K562 (cell line): ENCODE data around the gene GLB1L3. TPM values are rescaled to one million over a fixed set of nuclear protein-coding genes. Genes with fewer than 3 reads are reported as not detected.
A peak's percentile ranks its signal among the peaks of the same experiment; 100 is the strongest.

Experiments used
- ATAC-seq: fragments of 200-7000 bp; cut with Tn5 transposase; 3 replicates; pipeline ENCODE4 v1.9.1; 2020; ENCODE audit warnings: moderate library complexity
- BruUV-seq: library from RNA; stranded (reverse); fragments of 400-500 nt; replicated peaks from 2 replicates; lab custom pipeline; 2021; lab: Mats Ljungman, UMichigan
- CTCF ChIA-PET: fragments of 300-600 bp; formaldehyde crosslinking; extraction: SDS; loops from one replicate; lab custom pipeline; 2021; ENCODE audit warnings: low intra/inter-chr PET ratio; lab: Yijun Ruan, JAX
- POLR2A ChIA-PET: fragments of 300-600, 350-650 bp; sonication (Branson Sonifier 250); formaldehyde crosslinking; extraction: SDS; loops from one replicate; lab custom pipeline; 2021; ENCODE audit warnings: antibody characterized with exemption, inconsistent platforms; lab: Yijun Ruan, JAX
- DNase-seq, 4 experiments: peaks; one replicate each; pipeline versions ENCODE4 v3.0.0 to v3.0.0-alpha.2; 2011 to 2018; ENCODE audit warnings: low spot score in 3 of 4, mixed read lengths in 3 of 4; ENCODE audit errors: extremely low read depth in 1 of 4
- FAIRE-seq: peaks from 2 replicates; lab custom pipeline; 2011; peaks lifted over from hg19 to GRCh38; lab: Jason Lieb, UNC
- H2AFZ ChIP-seq: 2 replicates; pipeline ENCODE4 v1.6.0; 2011; ENCODE audit warnings: low read depth, low read length, control low read depth, inconsistent platforms
- H3K27ac ChIP-seq: fragments of 200-600 bp; 3 replicates; pipeline ENCODE4 v1.8.0; 2011; ENCODE audit warnings: low read depth, mild to moderate bottlenecking, control low read depth, inconsistent platforms, low read length, moderate library complexity, mixed read lengths; ENCODE audit errors: extremely low read depth
- H3K27me3 ChIP-seq, 2 experiments: fragments of 300-600 bp in 1 of 2; 2 replicates in 1 of 2; 3 replicates in 1 of 2; pipeline versions ENCODE4 v1.6.0 to v1.8.0; 2011; ENCODE audit warnings: inconsistent platforms in 2 of 2, low read length in 2 of 2, mild to moderate bottlenecking in 1 of 2, mixed read lengths in 1 of 2, moderate library complexity in 1 of 2; ENCODE audit not compliant: control insufficient read depth in 2 of 2, insufficient read depth in 2 of 2
- H3K36me3 ChIP-seq: fragments of 300-600 bp; 3 replicates; pipeline ENCODE4 v1.8.0; 2011; ENCODE audit warnings: mild to moderate bottlenecking, low read length, inconsistent platforms; ENCODE audit not compliant: control insufficient read depth, insufficient read depth
- H3K4me1 ChIP-seq, 2 experiments: fragments of 200-600 bp in 1 of 2; replicated peaks in 1 of 2; 2 replicates in 1 of 2; 3 replicates in 1 of 2; pipeline versions ENCODE4 v1.5.1 to v1.8.0; 2011; ENCODE audit warnings: inconsistent platforms in 2 of 2, low read length in 2 of 2, mild to moderate bottlenecking in 1 of 2, mixed read lengths in 1 of 2, moderate library complexity in 1 of 2; ENCODE audit not compliant: control insufficient read depth in 2 of 2, insufficient read depth in 2 of 2
- H3K4me2 ChIP-seq: 2 replicates; pipeline ENCODE4 v1.6.1; 2011; ENCODE audit warnings: low read length, control low read depth, inconsistent platforms, mixed read lengths; ENCODE audit not compliant: insufficient read depth
- H3K4me3 ChIP-seq: fragments of 200-600 bp; sonication (generic), shearing (Covaris generic); 2 replicates; pipeline ENCODE4 v1.5.1; 2016; ENCODE audit warnings: control low read depth, inconsistent platforms
- H3K79me2 ChIP-seq: fragments of 200-600 bp; 3 replicates; pipeline ENCODE4 v1.8.0; 2011; ENCODE audit warnings: low read length, inconsistent platforms; ENCODE audit not compliant: control insufficient read depth, insufficient read depth
- H3K9ac ChIP-seq, 2 experiments: 2 replicates each; pipeline versions ENCODE4 v1.6.0 to v1.6.1; 2011; ENCODE audit warnings: low read depth in 2 of 2, low read length in 2 of 2, control low read depth in 1 of 2, inconsistent platforms in 1 of 2, mild to moderate bottlenecking in 1 of 2, mixed read lengths in 1 of 2; ENCODE audit not compliant: insufficient read depth in 1 of 2
- H3K9me1 ChIP-seq: one replicate; pipeline ENCODE4 v1.6.0; 2011; ENCODE audit warnings: inconsistent platforms, mild to moderate bottlenecking, low read length, moderate library complexity; ENCODE audit not compliant: control insufficient read depth, insufficient read depth
- H3K9me3 ChIP-seq: replicated peaks from 2 replicates; pipeline ENCODE4 v1.5.1; 2011; ENCODE audit warnings: low read depth, low read length, inconsistent platforms; ENCODE audit not compliant: control insufficient read depth, insufficient read depth
- H4K20me1 ChIP-seq: replicated peaks from 2 replicates; pipeline ENCODE4 v1.6.1; 2011; ENCODE audit warnings: low read length, inconsistent platforms, mixed read lengths; ENCODE audit not compliant: control insufficient read depth, insufficient read depth
- E2F6 ChIP-seq, 2 experiments: IDR thresholded peaks; 2 replicates each; pipeline ENCODE4 v1.6.1; 2011; ENCODE audit warnings: borderline replicate concordance in 1 of 2, control low read depth in 1 of 2, low read depth in 1 of 2, low read length in 1 of 2, mild to moderate bottlenecking in 1 of 2, mixed read lengths in 1 of 2, moderate library complexity in 1 of 2; ENCODE audit not compliant: insufficient read depth in 1 of 2, insufficient read length in 1 of 2, poor library complexity in 1 of 2, severe bottlenecking in 1 of 2; ENCODE audit errors: extremely low read depth in 1 of 2
- GTF2B ChIP-seq: IDR thresholded peaks from 2 replicates; pipeline ENCODE4 v1.6.1; 2011; ENCODE audit not compliant: insufficient read length; ENCODE audit errors: extremely low read depth
- IRF1 ChIP-seq: sonication (generic); formaldehyde crosslinking; IDR thresholded peaks from 2 replicates; pipeline ENCODE4 v1.8.0; 2022; ENCODE audit warnings: missing genetic modification reagents, mild to moderate bottlenecking, borderline replicate concordance
- WGBS: fragments of 100-300 bp; shearing (Covaris generic); methylation state at CpG from one replicate; pipeline ENCODE4 v1.1.6; 2016; ENCODE audit warnings: low coverage, mixed read lengths; ENCODE audit not compliant: insufficient coverage; ENCODE audit errors: missing lambda C conversion rate; 5-methylcytosine and 5-hydroxymethylcytosine counted together
- in situ Hi-C: fragments of 300-500 bp; cut with MboI; formaldehyde crosslinking; loops from 4 replicates; pipeline ENCODE4 v1.15.0; 2018; ENCODE audit warnings: inconsistent platforms, mixed read lengths
- intact Hi-C: fragments of 100-400 bp; cut with micrococcal nuclease; formaldehyde crosslinking; loops from 2 replicates; pipeline ENCODE4 v1.14.2; 2022
- polyA plus RNA-seq, 8 experiments: library from polyadenylated mRNA; depleted of rRNA in 4 of 8; stranded (reverse) in 5 of 8; unstranded in 3 of 8; fragments of >200 nt; fragmentation: Nextera tagmentation in 2 of 8; fragmentation: Illumina TruSeq in 1 of 8; extraction: Ambion mirVana in 2 of 8; extraction: Trizol in 1 of 8; gene quantifications; 2 replicates each; pipeline versions ENCODE4 v1.2.1 to v1.2.3, GENCODE V29; 2011 to 2014; ENCODE audit warnings: inconsistent platforms in 1 of 8, missing spikeins in 1 of 8
- total RNA-seq, 7 experiments: library from RNA; depleted of rRNA in 6 of 7; stranded (reverse); fragments of >200 nt in 6 of 7; fragmentation: Illumina TruSeq in 2 of 7; extraction: Trizol in 2 of 7; gene quantifications; 2 replicates each; pipeline versions ENCODE4 v1.2.1 to v1.2.3, GENCODE V29; 2011 to 2021; ENCODE audit warnings: low replicate concordance in 1 of 7

GLB1L3 gene
- total and polyA plus RNA-seq, 9 of the 15 experiments (the other 6 are each of a cell fraction or from before 2014, with no cell fraction given) = 0.18 to 3.3 (median 0.49) TPM

- H3K4me1 ChIP-seq = peaks cover 0 to 3% of the 10 kb centered on the region in 2 experiments; a peak in 2 of 5 replicates
- FAIRE-seq = no peak
- no TSS peak for BruUV-seq
- in situ Hi-C loops = no loop called here
- H3K9me3 ChIP-seq = no peaks in the 10 kb centered on the region
- H4K20me1 ChIP-seq = no peaks in the 10 kb centered on the region
- DNase-seq = no peak
- ChIA-PET CTCF (no interaction called here), POLR2A (interaction anchor here (1.0 kb wide), 1 partner anchor 16 kb away, joined by 5 read pairs; no protein-coding TSS in a partner anchor)
- peak in 1 of 2 experiments; percentile 62 for TF ChIP-seq E2F6 (IDR thresholded peaks at IDR 0.05; ENCODE audit: borderline replicate concordance in 1 of 2, extremely low read depth in 1 of 2, insufficient read depth in 1 of 2, insufficient read length in 1 of 2, low read depth in 1 of 2, low read length in 1 of 2, poor library complexity in 1 of 2, severe bottlenecking in 1 of 2)
- no peak for TF ChIP-seq GTF2B
- no peak for TF ChIP-seq IRF1
- no peaks in the 10 kb centered on the region for H3K79me2 ChIP-seq
- H3K4me3 ChIP-seq = no peak overlapping the region
- H3K27me3 ChIP-seq = peaks cover 10 to 30% of the 10 kb centered on the region in 2 experiments; a peak in 4 of 5 replicates
- intact Hi-C loops = no loop called here
- 44% methylated on average over 5 of the region's 5 CpGs for whole genome bisulfite sequencing
- peaks cover 12% of the 10 kb centered on the region; the same call in 1 of the 3 replicates for H3K36me3 ChIP-seq
- H2AFZ ChIP-seq = no peak overlapping the region
- H3K9ac ChIP-seq = no peak overlapping the region
- H3K27ac ChIP-seq = no peak overlapping the region
- H3K4me2 ChIP-seq = no peak overlapping the region
- no peaks in the 10 kb centered on the region for H3K9me1 ChIP-seq
- no peak for ATAC-seq
Observed at GRCh38 chr11:134267461-134267860, 8.7 kb upstream of the GLB1L3 start.
